GM19023 (cell line): ENCODE data around the gene SIRT7.
"Not testable (repeated sequence)": the region's sequence is repeated elsewhere in the genome, so short reads cannot be mapped to it uniquely, and the experiment has no call there.

Experiments used
- ATAC-seq: cut with Tn5 transposase; IDR thresholded peaks from one replicate; pipeline ENCODE4 v1.9.1; 2021; ENCODE audit warnings: mild to moderate bottlenecking, moderate library complexity; ENCODE audit not compliant: unreplicated experiment

Gene SIRT7

DNA sequence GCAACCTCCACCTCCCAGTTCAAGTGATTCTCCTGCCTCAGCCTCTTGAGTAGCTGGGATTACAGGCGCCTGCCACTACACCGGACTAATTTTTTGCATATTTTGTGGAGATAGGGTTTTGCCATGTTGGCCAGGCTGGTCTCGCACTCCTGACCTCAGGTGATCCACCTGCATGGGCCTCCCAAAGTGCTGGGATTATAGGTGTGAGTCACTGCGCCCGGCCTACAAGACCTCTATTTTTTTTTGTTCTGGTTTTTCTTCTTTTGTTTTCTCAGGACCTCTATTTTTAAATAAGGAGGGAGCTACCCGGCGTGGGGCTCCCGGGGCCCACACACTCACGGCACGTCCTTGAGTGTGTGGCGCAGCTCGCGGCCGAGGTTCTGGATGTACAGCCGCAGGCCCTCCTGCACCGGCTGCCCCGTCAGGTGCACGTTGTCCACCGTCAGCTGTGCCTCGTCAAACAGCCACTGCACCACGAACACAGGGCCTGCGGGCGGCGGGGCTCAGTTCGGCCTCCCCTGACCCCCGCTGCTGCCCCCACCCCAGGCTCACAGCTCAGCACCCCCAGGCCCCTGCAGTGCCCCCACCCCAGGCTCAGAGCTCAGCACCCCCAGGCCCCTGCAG is 37.2 kb upstream of the SIRT7 start:
- ATAC-seq = no peak

DNA sequence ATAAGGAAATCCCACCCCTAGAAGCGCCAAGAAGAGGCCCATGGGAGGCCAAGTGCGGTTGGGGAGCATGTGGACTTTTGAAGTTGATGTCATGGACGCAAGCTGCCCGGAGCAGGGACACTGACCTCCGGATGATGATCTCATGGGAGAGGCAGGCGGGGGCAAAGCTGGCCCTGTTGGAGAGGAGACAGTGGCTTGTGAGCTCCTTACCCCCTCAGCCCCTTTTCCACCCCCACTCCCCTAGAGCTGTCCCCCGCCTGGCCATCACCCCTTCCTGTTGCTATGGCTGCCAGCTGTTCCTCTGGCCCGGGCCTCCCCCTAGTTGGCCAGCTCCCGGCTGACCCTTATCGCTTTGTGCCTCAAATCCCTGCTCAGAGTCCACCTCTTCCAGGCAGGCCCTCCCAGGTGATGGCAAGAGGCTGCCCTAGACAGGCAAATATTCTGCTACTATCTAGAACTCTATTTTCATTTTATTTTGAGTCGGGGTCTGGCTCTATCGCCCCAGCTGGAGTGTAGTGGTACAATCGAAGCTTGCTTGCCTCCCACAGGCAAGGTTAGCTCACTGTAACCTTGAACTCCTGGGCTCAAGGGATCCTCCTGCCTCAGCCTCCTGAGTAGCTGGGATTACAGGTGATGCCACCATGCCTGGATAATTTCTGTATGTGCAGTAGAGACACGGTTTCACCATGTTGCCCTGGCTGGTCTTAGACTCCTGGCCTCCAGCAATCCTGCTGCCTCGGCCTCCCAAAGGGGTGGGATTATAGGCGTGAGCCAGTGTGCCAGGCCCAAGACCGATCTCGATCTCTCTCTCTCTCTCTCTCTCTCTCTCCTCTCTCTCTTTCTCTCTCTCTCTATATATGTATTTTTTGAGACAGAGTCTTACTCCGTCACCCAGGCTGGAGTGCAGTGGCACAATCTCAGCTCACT is 36.4 kb upstream of the SIRT7 start:
- ATAC-seq = no peak

DNA sequence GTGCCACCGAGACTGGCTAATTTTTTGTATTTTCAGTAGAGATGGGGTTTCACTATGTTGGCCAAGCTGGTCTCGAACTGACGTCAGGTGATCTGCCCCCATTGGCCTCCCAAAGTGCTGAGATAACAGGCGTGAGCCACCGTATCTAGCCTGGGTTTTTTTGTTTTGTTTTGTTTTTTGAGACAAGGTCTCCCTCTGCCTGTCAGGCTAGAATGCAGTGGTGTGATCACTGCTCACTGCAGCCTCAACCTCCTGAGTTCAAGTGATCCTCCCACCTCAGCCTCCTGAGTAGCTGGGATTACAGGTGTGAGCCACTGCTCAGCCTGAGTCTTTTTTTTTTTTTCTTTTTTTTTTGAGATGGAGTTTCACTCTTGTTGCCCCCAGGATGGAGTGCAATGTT is 35.5 kb upstream of the SIRT7 start:
- ATAC-seq = not testable (repeated sequence)

DNA sequence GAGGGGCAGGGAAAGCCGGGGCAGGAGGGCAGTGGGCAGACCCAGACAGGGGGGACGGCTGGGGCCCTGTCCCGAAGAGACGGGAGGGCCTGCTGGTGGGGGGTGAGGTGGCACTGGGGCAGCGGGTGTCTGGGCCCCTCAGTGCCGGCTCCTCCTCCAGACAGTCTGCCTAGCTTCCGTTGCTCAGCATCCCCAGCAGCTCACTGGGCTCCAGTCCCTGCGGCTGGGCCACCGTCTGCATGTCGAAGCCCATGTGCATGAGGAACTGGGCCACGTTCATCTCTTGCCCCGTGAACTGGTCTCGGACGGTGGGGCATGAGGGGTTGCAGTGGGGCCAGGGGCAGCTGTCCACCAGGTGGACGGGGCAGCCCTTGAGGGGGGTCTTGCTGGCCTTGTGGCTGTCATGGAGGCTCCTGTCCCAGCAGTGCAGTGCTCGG is 34.8 kb upstream of the SIRT7 start:
- no peak for ATAC-seq

DNA sequence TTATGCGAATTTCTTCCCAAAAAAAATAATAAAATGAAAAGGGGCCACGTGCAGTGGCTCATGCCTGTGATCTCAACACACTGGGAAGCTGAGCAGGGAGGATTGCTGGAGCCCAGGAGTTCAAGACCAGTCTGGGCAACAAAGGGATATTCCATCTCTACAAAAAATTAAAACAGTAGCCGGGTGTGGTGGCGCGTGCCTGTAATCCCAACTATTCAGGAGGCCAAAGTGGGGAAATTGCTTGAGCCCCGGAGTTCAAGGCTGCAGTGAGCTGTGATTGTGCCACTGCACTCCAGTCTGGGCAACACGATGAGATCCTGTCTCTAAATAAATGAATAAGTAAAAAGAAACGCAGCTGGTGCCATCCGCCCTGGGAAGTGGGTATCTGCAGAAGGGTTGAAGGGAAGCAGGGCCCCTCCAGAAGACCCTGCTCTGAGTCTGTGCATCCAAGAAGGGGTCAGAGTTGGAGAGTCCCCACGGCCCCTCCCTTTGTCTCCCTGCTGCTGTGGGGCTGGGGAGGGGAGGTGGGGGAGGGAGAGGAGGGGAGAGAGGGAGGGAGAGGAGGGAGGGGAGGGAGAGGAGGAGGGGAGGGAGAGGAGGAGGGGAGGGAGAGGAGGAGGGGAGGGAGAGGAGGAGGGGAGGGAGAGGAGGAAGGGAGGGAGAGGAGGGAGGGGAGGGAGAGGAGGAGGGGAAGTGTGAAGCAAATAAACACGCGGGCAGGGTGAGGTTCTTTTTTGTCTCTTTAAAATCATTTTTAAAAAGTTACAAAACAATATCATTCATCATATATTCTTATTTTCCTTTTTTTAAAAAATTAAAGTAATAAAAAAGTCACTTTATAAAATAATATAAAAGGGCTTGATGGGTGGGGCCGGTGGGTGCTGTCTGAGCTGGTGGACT is 34.1 kb upstream of the SIRT7 start:
- no peak for ATAC-seq

DNA sequence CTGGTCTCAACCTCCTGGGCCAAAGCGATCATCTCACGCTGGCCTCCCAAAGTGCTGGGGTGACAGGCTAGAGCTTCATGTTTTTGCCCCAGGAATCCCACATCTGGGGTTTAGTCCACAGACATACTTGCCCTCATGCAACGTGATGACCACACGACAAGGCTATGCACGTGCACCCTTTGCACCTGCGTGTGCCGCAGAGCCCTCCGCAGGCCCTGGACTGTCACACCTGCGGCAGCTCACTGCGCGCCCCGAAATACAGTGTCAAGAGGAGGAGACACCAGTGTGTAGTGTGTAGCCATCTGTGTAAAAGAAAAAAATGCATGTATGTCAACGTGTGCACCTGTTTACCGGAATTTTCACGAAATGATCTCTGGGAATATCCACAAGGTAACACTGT is 32.5 kb upstream of the SIRT7 start:
- ATAC-seq = no peak

DNA sequence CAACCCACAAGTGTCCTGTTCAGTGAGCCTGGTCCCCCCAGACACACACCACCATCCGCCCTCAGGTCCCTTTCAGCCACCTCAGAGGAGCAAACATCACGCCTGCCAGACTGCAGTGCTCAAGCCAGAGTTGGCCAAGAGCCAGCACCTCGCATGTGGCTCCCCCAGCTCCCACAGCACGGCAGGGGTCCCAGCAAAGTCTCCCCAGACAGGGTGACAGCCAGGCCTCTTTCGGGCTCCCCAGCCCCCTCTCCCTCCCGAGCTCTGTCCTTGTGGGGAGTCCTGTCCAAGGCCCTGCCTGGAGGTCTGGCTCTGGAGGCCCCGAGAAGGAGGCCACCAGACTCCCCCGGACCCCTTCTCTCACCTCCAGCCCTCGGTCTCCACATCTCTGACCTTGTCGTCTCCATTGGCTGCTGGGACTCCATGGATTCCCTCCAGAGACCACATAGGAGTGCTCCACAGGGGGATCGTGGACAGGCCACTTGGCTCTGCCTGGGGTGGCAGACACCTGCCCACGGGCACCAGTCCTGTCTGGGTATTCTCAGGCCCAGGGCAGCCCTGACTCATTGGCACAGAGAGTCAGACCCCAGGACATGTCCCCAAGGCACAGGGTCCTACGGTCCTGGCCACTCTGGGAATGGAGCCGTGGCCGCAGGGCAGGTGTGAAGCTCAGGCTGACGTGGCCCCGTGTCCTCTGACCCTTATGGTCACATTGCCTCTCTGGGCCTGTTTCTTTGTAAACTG is 30.8 kb upstream of the SIRT7 start:
- no peak for ATAC-seq

DNA sequence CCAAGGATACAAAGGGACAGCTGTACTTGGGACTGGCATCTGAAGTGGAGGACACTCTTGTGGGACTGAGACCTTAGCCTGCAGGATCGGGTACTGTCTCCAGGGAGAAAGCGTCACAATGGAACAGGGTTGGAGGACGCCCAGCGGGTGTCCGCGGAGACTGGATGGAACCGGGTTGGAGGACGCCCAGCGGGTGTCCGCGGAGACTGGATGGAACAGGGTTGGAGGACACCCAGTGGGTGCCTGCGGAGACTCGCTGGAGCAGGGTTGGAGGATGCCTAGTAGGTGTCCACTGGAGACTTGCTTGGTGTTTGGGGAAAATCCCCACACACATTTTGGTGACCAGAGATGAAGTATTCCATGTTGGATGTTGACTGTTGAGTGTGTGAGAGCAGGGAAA is 29.2 kb upstream of the SIRT7 start, which contains the start of gene MYADML2:
TSS of gene MYADML2 (minus strand) at position 45 of the 400 bp plus-strand sequence. CDS start 5,492 bp downstream, outside the sequence.
- no peak for ATAC-seq

DNA sequence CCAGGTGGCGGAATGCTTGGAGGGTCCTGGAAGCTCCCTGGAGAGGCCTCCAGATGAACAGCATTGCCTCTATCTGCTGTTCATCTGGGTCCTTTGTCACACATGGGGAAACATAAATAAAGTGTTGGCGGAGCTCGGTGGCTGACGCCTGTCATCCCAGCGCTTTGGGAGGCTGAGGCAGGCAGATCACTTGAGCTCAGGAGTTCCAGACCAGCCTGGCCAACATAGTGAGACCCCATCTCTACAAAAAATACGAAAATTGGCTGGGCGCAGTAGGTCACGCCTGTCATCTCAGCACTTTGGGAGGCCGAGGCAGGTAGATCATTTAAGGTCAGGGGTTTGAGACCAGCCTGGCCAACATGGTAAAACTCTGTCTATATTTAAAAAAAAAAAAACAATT is 26.9 kb upstream of the SIRT7 start:
- ATAC-seq = no peak

DNA sequence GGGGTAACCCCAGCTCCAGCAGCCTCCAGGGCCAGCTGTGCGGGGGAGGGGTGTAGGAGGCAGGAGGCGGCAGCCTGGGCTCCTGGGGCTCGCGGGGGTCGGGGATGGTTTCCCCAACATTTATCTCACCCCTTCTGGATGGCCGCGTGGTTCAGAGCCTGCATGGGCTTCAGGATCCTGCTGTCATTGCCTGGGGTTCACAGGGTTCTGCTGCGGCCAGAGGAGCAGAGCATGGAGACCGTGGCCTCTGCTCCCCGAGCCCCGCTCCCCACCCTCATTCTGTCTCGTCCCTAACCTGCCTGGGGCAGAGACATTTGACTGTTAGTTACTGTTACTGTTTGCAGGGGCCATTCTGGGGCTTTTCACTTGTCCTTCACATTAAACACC is 24.2 kb upstream of the SIRT7 start:
- ATAC-seq = no peak

DNA sequence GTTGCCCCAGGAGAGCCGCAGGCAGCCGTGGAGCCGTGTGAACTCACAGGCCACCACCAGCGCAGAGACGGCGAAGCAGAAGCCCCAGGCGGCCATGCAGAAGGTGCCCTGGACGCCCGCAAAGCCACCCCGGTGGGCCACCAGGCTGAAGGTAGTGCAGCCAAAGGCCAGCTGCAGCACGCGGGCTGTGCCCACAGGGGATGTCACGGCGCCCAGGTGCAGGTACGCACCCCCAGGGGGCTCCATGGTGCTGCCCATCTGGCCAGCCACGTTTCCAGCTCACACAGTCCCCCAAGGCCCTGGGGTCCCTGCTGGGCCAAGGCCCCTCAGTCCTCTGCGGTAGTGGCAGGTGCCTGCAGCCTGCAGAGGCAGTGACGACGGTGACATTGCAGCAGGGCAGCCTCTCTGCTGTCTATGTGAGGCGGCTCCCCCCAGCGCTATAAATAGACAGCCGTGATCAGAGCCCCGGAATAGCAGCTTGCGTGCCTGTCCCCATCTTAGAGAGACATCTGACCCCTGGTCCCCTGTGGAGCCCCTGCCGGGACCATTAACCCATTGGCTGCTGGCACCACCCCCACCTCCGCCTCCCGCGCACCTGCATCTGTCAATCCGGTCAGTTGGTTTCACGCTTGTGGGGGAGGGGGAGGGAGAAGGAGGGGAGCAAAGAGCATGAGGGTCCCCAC is 23.6 kb upstream of the SIRT7 start:
- ATAC-seq = no peak

DNA sequence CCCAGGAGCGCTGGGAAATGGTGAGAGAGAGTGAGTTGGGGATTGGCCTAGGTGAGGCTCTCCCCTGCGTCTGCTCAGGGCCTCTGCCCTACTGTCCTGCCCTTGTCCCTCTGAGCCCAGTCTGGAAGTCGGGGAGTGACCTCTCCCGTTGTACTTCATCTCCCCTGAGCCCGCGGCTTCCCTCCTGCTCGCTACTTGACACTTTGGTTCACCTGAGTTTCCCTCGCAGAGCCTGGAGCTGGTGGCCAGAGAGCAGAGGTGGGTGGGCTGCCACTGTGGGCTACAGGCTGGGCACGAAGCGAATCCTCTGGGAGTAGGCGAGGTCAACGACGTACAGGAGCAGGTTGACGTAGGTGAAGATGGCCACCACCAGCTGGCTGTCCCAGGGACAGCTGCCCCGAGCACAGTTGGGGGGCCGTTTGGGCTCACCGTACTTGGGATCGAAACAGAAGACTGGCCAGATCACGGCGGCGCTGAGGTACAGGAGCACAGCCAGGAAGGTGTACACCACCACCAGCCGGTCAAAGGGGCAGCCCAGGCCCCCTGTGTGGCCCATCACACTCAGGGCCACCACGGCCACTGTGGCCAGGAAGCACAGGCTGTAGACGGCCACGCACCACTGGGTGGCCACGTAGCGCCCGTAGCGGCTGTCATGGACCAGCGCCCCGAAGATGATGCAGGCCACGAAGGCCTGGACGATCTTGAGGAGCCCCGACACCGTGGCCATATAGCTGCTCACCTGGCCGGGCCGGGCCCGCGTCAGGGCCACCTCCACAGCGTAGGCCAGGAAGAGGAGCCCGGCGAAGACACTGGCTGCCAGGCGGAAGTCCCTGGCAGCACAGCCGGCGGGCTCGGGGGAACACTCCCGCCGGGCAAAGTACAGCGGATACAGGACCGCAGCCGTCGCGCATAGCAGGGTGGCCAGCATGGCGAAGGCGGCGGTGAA is 22.8 kb upstream of the SIRT7 start:
- no peak for ATAC-seq

DNA sequence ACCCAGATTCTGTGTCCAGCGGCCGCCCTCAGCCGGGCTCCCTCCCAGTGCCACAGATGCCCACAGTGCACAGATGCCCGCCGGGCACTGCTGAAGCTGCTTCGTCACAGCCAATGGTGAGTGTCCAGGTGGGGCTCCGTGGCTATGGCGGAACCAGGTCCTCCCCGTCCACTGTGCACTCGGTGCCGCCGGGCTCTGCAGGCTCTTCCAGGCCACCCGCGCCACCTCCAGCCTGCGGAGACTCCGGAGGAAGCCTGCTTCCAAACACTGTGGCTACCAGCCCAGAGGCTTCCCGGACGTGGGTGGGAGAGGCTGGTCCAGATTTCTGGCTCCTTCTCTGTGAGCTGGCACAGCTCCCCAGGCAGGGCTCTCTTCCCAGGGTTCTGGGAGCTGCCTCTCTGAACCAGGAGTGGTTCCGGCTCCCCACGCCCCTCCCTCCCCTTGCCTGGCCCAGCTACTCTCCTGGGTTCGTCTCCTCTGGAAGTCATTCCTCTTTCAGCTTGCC is 22.0 kb upstream of the SIRT7 start:
- ATAC-seq = no peak

DNA sequence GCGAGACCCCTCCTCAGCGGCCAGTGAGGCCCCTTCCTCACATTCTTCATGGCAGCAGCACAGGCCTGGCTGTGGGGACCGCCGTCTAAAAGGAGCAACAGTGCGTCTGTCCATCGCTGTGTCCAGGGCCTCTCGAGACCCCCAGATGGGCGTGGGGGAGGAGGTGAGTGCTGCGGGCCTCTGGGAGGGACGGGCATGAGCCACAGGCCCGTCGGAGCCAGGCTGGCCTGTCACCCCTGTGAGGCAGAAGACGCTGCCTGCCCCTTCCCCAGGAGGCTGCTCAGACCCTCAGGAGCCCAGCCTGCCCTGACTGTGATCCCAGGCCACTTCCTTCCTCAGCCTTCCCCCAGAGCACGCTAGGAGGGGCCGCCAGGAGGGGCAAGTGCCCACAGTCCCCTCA is 21.2 kb upstream of the SIRT7 start:
- ATAC-seq = no peak

DNA sequence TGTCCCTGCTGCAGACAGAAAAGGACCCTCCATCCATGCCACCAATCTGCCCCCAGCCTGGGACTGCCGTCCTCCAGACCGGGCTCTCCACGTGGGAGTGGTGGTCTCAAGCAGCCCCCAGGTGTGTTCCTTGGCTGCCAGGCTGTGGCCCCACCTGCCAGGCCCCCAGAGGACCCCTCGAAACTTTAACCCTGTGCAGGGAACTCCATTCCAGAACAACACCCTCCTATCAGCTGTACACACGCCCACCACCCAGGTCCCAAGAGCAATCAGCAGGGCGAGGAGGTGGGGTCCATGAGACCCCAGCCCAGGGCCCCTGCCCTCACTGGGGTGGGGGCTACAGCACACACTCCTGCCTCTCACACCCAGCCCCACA is 17.7 kb upstream of the SIRT7 start:
- no peak for ATAC-seq

DNA sequence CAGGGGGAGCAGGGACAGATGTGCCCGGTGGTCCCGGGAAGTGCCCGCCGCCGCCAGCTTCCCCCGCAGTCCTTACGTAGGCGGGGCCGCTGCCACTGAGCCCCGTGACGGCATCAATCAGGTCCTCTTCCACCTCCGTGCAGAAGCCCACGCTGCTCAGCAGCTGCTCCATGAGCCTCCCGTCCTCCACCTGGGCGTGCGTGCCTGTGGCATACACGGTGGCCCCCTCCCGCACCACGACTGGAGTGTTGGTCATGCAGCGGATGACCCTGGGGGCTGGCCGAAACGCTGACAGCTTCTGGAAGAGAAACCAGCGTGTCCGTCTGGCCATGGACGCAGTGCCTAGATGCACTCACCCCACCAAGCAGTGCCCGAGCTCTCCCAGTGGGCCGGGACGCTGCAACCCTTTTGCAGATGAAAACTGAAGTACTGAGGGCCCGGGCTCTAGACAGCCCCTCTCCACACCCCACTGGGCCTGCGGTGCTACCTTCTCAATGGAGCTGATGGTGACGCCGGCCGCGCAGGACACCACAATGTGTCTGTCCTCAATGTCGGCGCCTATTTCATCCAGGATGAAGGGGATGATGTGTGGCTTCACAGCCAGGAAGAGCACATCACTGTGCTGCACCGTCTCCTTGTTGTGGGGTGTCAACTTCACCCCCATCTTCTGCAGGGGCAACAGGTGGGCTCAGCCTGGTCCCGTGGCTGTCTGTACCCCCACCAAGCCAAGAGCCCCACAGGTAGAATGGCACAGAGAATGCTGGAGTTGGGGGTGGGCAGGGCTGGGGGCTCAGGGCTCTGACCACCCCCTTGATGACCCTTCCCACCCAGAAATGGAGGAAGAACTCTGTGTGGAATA is 17.1 kb upstream of the SIRT7 start:
- ATAC-seq = no peak

DNA sequence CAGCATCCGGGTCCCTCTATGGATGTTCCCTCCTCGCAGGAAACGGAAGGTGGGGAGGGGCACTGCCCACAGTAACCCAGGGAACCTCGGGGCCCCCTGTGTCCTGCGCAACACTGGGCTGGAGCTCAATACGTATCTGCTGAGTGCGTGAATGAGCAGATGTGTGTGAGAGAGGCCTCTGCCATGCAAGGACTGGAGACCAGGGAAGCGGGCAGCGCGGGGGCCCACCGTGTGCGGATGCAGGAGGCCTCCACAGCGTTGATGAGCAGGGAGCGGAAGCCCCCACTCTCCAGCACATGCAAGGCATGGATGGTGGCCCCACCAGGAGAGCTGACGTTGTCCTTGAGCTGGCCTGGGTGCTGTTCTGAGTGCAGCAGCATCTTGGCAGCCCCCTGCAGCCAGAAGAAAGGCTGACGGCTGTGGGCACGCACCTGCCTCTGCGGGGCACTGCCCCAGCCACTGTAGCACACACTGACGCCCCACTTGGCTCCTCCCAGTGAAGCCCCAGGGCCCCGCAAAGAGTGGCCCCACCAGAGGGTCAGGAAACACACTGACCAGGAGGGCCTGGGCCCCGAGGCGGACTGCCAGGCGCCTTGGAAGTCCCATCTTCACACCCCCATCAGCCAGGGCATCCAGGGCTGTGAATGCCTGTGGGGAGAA is 16.3 kb upstream of the SIRT7 start:
- ATAC-seq = no peak
